ACC112 (cell line): ENCODE measurements around the gene RERE.

Experiments used
- H2AFZ ChIP-seq: fragments of 200-600 bp; sonication (generic); one replicate; pipeline ENCODE4 v1.6.0; 2017; ENCODE audit warnings: antibody characterized with exemption, low read length; ENCODE audit not compliant: unreplicated experiment
- H3K27ac ChIP-seq: fragments of 200-600 bp; sonication (generic); 2 replicates; pipeline ENCODE4 v1.5.1; 2014; ENCODE audit warnings: low read depth, mild to moderate bottlenecking, antibody characterized with exemption, low read length, moderate library complexity
- H3K27me3 ChIP-seq: fragments of 200-600 bp; sonication (generic); 2 replicates; pipeline ENCODE4 v1.6.1; 2014; ENCODE audit warnings: mild to moderate bottlenecking, antibody characterized with exemption, low read length, moderate library complexity, mixed read lengths; ENCODE audit not compliant: insufficient read depth
- H3K36me3 ChIP-seq: fragments of 200-600 bp; sonication (generic); 2 replicates; pipeline ENCODE4 v1.6.1; 2016; ENCODE audit warnings: mild to moderate bottlenecking, antibody characterized with exemption, low read length, moderate library complexity, mixed read lengths; ENCODE audit not compliant: insufficient read depth
- H3K4me1 ChIP-seq: fragments of 200-600 bp; sonication (generic); one replicate; pipeline ENCODE4 v1.6.1; 2016; ENCODE audit warnings: low read length, mixed read lengths; ENCODE audit not compliant: insufficient read depth, unreplicated experiment, control insufficient read depth
- H3K4me3 ChIP-seq: fragments of 200-600 bp; sonication (generic); 2 replicates; pipeline ENCODE4 v1.5.1; 2014; ENCODE audit warnings: mild to moderate bottlenecking, low read depth, low read length
- H3K79me2 ChIP-seq: fragments of 200-600 bp; sonication (generic); one replicate; pipeline ENCODE4 v1.6.0; 2016; ENCODE audit warnings: low read length; ENCODE audit not compliant: control insufficient read depth, unreplicated experiment, insufficient read depth

RERE gene

DNA sequence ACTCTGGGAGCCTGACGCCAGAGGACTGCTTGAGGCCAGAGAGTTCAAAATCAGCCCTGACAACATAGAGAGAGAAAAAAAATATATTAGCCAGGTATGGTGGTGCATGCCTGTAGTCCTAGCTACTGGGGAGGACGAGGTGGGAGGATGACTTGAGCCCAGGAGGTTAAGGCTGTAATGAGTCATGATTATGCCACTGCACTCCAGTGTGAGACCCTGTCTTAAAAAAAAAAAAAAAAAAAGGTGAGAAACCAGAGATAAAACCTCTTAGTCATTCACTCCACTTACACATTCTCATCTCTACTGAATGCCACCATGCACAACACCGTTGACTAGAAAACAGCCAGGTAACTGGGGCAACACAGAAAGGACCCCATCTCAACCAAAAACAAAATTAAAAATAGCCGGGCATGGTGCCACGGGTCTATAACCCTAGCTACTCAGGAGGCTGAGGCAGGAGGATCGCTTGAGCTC is 321.5 kb downstream of the RERE start:
- H3K36me3 ChIP-seq: peaks cover 4% of the 10 kb centered on the region; the same call in 1 of the 2 replicates
- peaks cover 20% of the 10 kb centered on the region for H3K4me1 ChIP-seq
- H3K27me3 ChIP-seq: no peaks in the 10 kb centered on the region
- H3K79me2 ChIP-seq: no peaks in the 10 kb centered on the region
- no peak overlapping the region for H2AFZ ChIP-seq
- no peak overlapping the region for H3K27ac ChIP-seq
- H3K4me3 ChIP-seq: no peak overlapping the region

GRCh38 chr1:8494681-8495080 is 322.8 kb downstream of the RERE start:
- no peak overlapping the region for H2AFZ ChIP-seq
- H3K27me3 ChIP-seq: no peaks in the 10 kb centered on the region
- H3K36me3 ChIP-seq: peaks cover 4% of the 10 kb centered on the region; the same call in 1 of the 2 replicates
- H3K4me1 ChIP-seq: peaks cover 20% of the 10 kb centered on the region
- no peak overlapping the region for H3K4me3 ChIP-seq
- no peak overlapping the region for H3K27ac ChIP-seq
- H3K79me2 ChIP-seq: no peaks in the 10 kb centered on the region

GRCh38 chr1:8493916-8494540 is 323.4 kb downstream of the RERE start:
- H3K4me1 ChIP-seq: peaks cover 20% of the 10 kb centered on the region
- H3K36me3 ChIP-seq: peaks cover 4% of the 10 kb centered on the region; the same call in 1 of the 2 replicates
- H3K4me3 ChIP-seq: no peak overlapping the region
- no peak overlapping the region for H2AFZ ChIP-seq
- no peaks in the 10 kb centered on the region for H3K79me2 ChIP-seq
- H3K27me3 ChIP-seq: no peaks in the 10 kb centered on the region
- no peak overlapping the region for H3K27ac ChIP-seq

- no peaks in the 10 kb centered on the region for H3K27me3 ChIP-seq
- no peaks in the 10 kb centered on the region for H3K4me1 ChIP-seq
- no peak overlapping the region for H3K27ac ChIP-seq
- no peak overlapping the region for H2AFZ ChIP-seq
- H3K4me3 ChIP-seq: no peak overlapping the region
- no peaks in the 10 kb centered on the region for H3K79me2 ChIP-seq
- no peaks in the 10 kb centered on the region for H3K36me3 ChIP-seq
Measured at GRCh38 chr1:8487249-8487648, 330.2 kb downstream of the RERE start.

DNA sequence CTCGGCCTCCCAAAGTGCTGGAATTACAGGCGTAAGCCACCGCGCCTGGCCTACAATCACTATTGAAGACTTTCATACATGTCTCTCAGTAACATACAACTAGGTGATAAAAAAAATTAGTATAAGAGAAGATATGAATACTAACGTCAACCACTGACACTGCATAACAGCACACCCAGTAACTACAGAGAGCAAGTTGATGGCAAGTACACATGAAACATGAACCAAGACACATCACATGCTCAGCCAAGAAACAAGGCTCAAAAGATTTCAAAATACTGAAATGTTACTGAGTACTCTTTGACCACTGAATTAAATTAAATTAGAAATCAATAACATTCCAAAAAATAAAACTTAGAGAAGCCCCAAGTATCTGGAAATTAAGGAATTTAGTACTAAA is 331.4 kb downstream of the RERE start:
- no peaks in the 10 kb centered on the region for H3K36me3 ChIP-seq
- H3K27me3 ChIP-seq: no peaks in the 10 kb centered on the region
- no peaks in the 10 kb centered on the region for H3K79me2 ChIP-seq
- no peak overlapping the region for H3K4me3 ChIP-seq
- no peak overlapping the region for H3K27ac ChIP-seq
- H3K4me1 ChIP-seq: no peaks in the 10 kb centered on the region
- no peak overlapping the region for H2AFZ ChIP-seq

DNA sequence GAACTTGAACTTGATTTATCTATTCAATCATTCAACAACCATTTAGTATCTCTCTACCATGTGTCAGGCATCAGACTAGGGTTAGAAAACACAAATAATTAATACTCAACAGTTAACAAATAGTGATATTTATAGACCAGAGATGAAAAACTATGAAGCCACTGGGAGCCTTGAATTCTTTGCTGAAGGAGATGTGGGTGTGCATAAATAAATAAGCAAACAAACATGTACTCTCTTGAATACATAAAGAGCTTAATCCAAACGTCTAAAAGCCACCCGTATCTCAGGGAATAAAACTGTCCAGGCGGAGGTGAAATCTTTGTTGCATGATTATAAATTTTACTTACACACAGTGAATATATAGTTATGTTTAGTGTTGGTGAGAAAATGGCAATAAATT is 333.9 kb downstream of the RERE start:
- H3K79me2 ChIP-seq: no peaks in the 10 kb centered on the region
- no peak overlapping the region for H2AFZ ChIP-seq

DNA sequence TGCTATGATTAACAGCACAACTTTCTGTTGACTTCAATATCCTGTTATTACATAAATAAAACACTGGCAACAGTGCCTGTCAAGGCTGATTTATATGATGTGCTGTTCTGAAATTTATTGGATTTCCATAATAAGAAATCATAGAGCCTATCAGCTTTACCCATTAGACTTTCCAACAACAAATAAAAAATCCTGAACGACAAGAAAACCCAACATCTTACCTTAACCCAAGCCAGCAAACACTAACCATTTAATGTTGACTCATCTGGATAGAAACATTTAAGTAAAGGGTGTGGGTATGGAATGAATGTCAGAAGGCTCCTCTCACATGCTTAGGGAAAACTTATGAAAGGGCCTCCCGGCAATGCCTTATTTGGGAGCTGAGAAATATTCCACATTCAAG is 334.5 kb downstream of the RERE start:
- Histone ChIP-seq H3K27ac (no peak overlapping the region), H3K79me2 (no peaks in the 10 kb centered on the region)

More for the DNA sequence above, 333.9 kb downstream of the RERE start:
- H3K4me1 ChIP-seq: no peaks in the 10 kb centered on the region
- H3K27me3 ChIP-seq: no peaks in the 10 kb centered on the region
- no peak overlapping the region for H3K27ac ChIP-seq
- no peak overlapping the region for H3K4me3 ChIP-seq
- no peaks in the 10 kb centered on the region for H3K36me3 ChIP-seq

DNA sequence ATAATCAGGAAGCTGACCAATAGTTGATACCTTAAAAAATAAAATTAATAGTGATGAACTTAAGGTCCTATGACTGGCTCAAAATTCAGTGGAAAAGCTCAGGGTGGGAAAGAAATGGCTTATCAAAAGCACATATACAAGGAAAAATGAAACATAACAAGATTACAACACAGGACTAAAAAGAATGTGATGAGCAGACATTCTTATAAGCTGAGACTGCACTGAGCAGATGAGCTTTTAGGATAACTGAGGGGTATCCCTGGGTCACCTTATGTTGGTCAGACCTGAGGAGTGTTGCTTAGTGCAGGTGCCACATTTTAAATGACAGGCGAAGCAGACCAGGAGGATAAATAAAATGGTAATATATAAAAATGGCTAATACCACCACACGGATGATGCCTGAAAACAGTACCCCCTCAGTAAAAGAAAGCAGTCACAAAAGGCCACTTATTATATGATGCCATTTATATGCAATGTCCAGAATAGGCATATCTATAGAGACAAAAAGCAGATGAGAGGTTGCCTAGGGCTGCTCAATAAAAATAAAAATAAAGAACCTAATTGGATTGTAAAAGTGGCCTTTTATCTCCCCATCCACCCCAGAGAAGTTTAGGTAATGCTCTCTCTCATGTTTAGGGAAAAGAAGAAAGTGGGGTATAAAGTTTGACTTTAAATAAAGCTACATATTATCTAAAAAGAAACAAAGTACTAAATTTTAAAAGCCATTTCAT is 335.6 kb downstream of the RERE start:
- Histone ChIP-seq H3K4me1 (peaks cover 8% of the 10 kb centered on the region), H3K27ac (no peak overlapping the region), H3K36me3 (no peaks in the 10 kb centered on the region), H2AFZ (no peak overlapping the region), H3K4me3 (no peak overlapping the region), H3K79me2 (no peaks in the 10 kb centered on the region), H3K27me3 (no peaks in the 10 kb centered on the region)

More for the DNA sequence above, 334.5 kb downstream of the RERE start:
- Histone ChIP-seq H2AFZ (no peak overlapping the region), H3K4me1 (no peaks in the 10 kb centered on the region), H3K27me3 (no peaks in the 10 kb centered on the region), H3K36me3 (no peaks in the 10 kb centered on the region), H3K4me3 (no peak overlapping the region)

GRCh38 chr1:8478566-8478965 is 338.9 kb downstream of the RERE start:
- Histone ChIP-seq H3K36me3 (no peaks in the 10 kb centered on the region), H3K27ac (no peak overlapping the region), H3K79me2 (no peaks in the 10 kb centered on the region), H3K27me3 (no peaks in the 10 kb centered on the region), H2AFZ (no peak overlapping the region), H3K4me3 (no peak overlapping the region), H3K4me1 (peaks cover 8% of the 10 kb centered on the region)

DNA sequence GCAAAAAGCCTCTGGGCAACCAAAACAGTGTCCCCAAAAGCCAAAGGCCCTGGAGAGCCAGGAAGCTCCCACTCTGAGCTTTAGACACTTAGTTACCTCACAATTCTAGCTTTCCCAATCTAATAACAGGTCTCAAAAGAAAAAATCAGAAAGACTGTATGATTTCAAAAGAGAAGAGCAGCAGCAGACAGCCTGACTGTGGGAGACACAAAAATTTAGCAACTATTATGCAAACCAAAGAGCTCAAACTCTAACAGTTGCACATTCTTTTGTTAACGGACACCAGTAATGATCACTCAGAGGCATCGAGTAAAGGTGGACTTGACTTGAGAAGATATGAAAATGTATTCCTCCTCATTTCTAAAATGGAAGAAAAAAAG is 339.5 kb downstream of the RERE start:
- Histone ChIP-seq H3K4me1 (peaks cover 8% of the 10 kb centered on the region), H2AFZ (no peak overlapping the region), H3K4me3 (no peak overlapping the region), H3K27me3 (no peaks in the 10 kb centered on the region), H3K79me2 (no peaks in the 10 kb centered on the region), H3K27ac (no peak overlapping the region), H3K36me3 (no peaks in the 10 kb centered on the region)
